ENCODE measurements around the gene AK3. TPM values are rescaled to one million over a fixed set of nuclear protein-coding genes. Genes with fewer than 3 reads are reported as not detected.
A peak's percentile ranks its signal among the peaks of the same experiment; 100 is the strongest.

The AK3 gene
- total RNA-seq, 1 donor from 2014 or later: 59.4 TPM

GRCh38 chr9:4680173-4680525 is 60.9 kb downstream of the AK3 start:
- peak overlapping the region; percentile 93 for H3K4me3 ChIP-seq (ENCODE audit: low read depth, low read length)
- no peak for DNase-seq (ENCODE audit: low read depth)
- no peak for TF ChIP-seq CTCF (conservative IDR thresholded peaks at IDR 0.05; ENCODE audit: low read depth, low read length)

GRCh38 chr9:4679268-4680172 is 61.5 kb downstream of the AK3 start, which contains the start of gene CDC37L1:
Gene CDC37L1, plus strand, starts transcription at chr9:4679569. Its CDS starts 199 bp downstream, at chr9:4679768.
- peak within 1 kb of the TSS; percentile 93 for H3K4me3 ChIP-seq (ENCODE audit: low read depth, low read length)

GRCh38 chr9:4678679-4679267 is 62.2 kb downstream of the AK3 start:
- no peak for TF ChIP-seq CTCF (conservative IDR thresholded peaks at IDR 0.05; ENCODE audit: low read depth, low read length)
- H3K4me3 ChIP-seq (ENCODE audit: low read depth, low read length): peak overlapping the region; percentile 93
- DNase-seq (ENCODE audit: low read depth): no peak

More at GRCh38 chr9:4679268-4680172, 61.5 kb downstream of the AK3 start, which contains the start of gene CDC37L1:
- peak; percentile 47 for TF ChIP-seq CTCF (conservative IDR thresholded peaks at IDR 0.05; ENCODE audit: low read depth, low read length)
- DNase-seq (ENCODE audit: low read depth): peak; percentile 67

GRCh38 chr9:4677392-4677791 is 63.6 kb downstream of the AK3 start:
- H3K4me3 ChIP-seq (ENCODE audit: low read depth, low read length): no peak overlapping the region
- DNase-seq (ENCODE audit: low read depth): no peak
- TF ChIP-seq CTCF (conservative IDR thresholded peaks at IDR 0.05; ENCODE audit: low read depth, low read length): no peak

- no peak for TF ChIP-seq CTCF (conservative IDR thresholded peaks at IDR 0.05; ENCODE audit: low read depth, low read length)
Observed at GRCh38 chr9:4674783-4675182, 66.2 kb downstream of the AK3 start.

GRCh38 chr9:4671737-4672136 is 69.3 kb downstream of the AK3 start:
- TF ChIP-seq CTCF (conservative IDR thresholded peaks at IDR 0.05; ENCODE audit: low read depth, low read length): no peak
- DNase-seq (ENCODE audit: low read depth): no peak
- H3K4me3 ChIP-seq (ENCODE audit: low read depth, low read length): no peak overlapping the region

More at GRCh38 chr9:4674783-4675182, 66.2 kb downstream of the AK3 start:
- H3K4me3 ChIP-seq (ENCODE audit: low read depth, low read length): no peak overlapping the region
- DNase-seq (ENCODE audit: low read depth): peak; percentile 49
